AG04450 (cell line): ENCODE data around the gene CLEC17A. TPM values are rescaled to one million over a fixed set of nuclear protein-coding genes. Genes with fewer than 3 reads are reported as not detected.

Experiments used
- CTCF ChIA-PET: fragments of 300-600, 350-600 bp; formaldehyde crosslinking; extraction: SDS; loops from one replicate; lab custom pipeline; 2022; ENCODE audit warnings: antibody characterized with exemption, inconsistent platforms; lab: Charles Lee
- POLR2A ChIA-PET: fragments of 350-600 bp; formaldehyde crosslinking; extraction: SDS; loops from one replicate; lab custom pipeline; 2021; ENCODE audit warnings: antibody characterized with exemption, inconsistent platforms; lab: Yijun Ruan, JAX
- DNase-seq: peaks from one replicate; pipeline ENCODE4 v3.0.0-alpha.2; 2011; ENCODE audit warnings: low read depth, low spot score
- H3K27ac ChIP-seq: one replicate; pipeline ENCODE4 v1.5.1; 2012; ENCODE audit warnings: low read depth, low read length, control low read depth
- H3K27me3 ChIP-seq: one replicate; pipeline ENCODE4 v1.6.0; 2012; ENCODE audit warnings: low read length; ENCODE audit not compliant: control insufficient read depth, insufficient read depth
- H3K4me3 ChIP-seq: 2 replicates; pipeline ENCODE4 v1.5.1; 2011; ENCODE audit warnings: mild to moderate bottlenecking, low read depth, low read length, control low read depth
- H3K9me3 ChIP-seq: 2 replicates; pipeline ENCODE4 v1.5.1; 2012; ENCODE audit warnings: low read length; ENCODE audit not compliant: control insufficient read depth, insufficient read depth
- CTCF ChIP-seq: IDR thresholded peaks from 2 replicates; pipeline ENCODE4 v1.5.1; 2011; ENCODE audit warnings: low read depth, low read length, control low read depth, inconsistent platforms
- polyA plus RNA-seq: library from polyadenylated mRNA; depleted of rRNA; stranded (reverse); fragments of >200 nt; gene quantifications from 2 replicates; pipeline ENCODE4 v1.2.3, GENCODE V29; 2011

CLEC17A gene
- polyA plus RNA-seq, 1 experiment = not detected

DNA sequence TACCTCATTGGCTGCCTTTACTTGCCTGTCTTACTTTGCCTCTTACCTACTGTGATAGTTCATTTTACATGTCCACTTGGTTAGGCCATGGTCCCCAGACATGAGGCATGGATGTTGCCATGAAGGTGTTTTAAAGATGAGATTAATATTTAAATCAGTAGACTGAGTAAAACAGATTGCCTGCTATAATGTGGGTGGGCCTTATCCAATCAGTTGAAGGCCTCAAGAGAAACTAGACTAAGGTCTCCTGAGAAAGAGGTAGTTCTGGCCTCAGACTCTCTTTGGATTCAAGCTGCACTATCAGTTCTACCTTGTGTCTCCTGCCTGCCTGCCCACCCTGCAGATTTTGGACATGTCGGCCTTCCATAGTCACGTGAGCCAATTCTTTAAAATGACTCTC is 65.6 kb downstream of the CLEC17A start:
- ChIA-PET CTCF (no interaction called here), POLR2A (no interaction called here)
- Histone ChIP-seq H3K27me3 (no peaks in the 10 kb centered on the region), H3K27ac (no peak overlapping the region), H3K4me3 (no peak overlapping the region), H3K9me3 (no peaks in the 10 kb centered on the region)
- no peak for DNase-seq
- no peak for TF ChIP-seq CTCF

DNA sequence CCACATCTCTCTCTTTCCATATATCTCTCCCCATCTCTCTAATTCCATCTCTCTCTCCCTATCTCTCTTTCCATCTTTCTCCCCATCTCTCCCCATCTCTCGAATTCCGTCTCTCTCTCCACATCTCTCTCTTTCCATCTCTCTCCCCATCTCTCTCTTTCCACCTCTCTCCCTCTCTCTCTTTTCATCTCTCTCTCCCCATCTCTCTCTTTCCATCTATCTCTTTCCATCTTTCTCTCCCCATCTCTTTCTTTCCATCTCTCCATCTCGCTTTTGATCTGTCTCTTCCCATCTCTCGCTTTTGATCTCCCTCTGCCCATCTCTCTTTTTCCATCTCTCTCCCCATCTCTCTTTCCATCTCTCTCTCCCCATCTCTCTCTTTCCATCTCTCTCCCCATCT is 66.1 kb downstream of the CLEC17A start:
- no peak overlapping the region for H3K4me3 ChIP-seq
- H3K27ac ChIP-seq = no peak overlapping the region
- DNase-seq = no peak
- H3K9me3 ChIP-seq = no peaks in the 10 kb centered on the region
- ChIA-PET POLR2A (no interaction called here), CTCF (no interaction called here)
- TF ChIP-seq CTCF = no peak
- no peaks in the 10 kb centered on the region for H3K27me3 ChIP-seq

DNA sequence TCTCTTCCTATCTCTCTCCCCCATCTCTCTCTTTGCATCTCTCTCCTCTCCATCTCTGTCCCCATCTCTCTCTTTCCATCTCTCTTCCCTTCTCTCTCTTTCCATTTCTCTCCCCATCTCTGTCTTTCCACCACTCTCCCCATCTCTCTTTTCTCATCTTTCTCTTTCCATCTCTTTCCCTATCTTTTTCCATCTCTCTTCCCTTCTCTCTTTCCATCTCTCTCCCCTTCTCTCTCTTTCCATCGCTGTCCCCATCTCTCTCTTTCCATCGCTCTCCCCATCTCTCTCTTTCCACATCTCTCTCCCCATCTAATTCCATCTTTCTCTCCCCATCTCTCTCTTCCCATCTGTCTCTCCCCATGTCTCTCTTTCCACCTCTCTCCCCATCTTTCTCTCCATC is 67.3 kb downstream of the CLEC17A start:
- Histone ChIP-seq H3K4me3 (no peak overlapping the region), H3K27me3 (no peaks in the 10 kb centered on the region), H3K27ac (no peak overlapping the region), H3K9me3 (no peaks in the 10 kb centered on the region)
- ChIA-PET CTCF (no interaction called here), POLR2A (no interaction called here)
- DNase-seq = no peak
- TF ChIP-seq CTCF = no peak

DNA sequence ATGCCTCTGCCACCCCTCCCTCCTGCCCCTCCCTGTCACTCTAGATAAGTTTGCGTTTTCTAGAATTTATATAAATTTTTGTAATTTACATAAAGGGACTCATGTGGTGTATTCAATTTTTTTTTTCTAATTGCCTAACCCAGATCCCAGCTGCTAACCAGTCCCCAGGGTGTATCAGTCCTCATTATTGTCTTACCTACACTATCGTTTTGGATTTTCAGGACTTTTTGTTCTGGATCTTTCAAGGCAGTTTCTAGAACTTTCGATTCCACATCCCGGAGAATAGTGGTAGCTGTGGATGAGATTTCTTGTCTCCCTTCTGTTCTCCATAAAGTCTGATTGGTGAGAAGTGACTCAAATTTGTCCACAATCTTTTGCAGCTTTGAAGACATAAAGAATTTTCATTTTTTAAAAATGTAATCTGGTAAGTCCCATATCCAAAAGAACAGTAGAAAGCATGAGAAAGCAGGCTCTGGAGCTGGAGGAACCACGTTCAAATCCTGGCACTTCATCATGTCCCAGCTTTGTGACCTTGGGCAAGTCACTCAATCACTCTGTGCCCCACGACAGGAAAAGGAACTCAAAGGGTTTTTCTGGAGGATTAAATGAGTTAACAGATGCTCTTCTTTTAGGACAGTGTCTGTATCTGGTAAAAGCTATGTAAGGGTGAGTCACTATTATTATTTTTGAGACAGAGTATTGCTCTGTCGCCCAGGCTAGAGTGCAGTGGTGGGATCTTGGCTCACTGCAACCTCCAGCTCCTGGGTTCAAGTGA is 72.1 kb downstream of the CLEC17A start:
- ChIA-PET CTCF (interaction anchor here (0.6 kb wide), 1 partner anchor 504 kb away, joined by 3 read pairs; no protein-coding TSS in a partner anchor), POLR2A (interaction anchor here (0.7 kb wide), 1 partner anchor 677 kb away, joined by 3 read pairs; no protein-coding TSS in a partner anchor)
- H3K4me3 ChIP-seq = no peak overlapping the region
- no peaks in the 10 kb centered on the region for H3K27me3 ChIP-seq
- no peak overlapping the region for H3K27ac ChIP-seq
- H3K9me3 ChIP-seq = no peaks in the 10 kb centered on the region
- no peak for TF ChIP-seq CTCF
- DNase-seq = no peak

- ChIA-PET CTCF (interaction anchor here (0.6 kb wide), 1 partner anchor 504 kb away, joined by 3 read pairs; no protein-coding TSS in a partner anchor), POLR2A (interaction anchor here (0.7 kb wide), 1 partner anchor 678 kb away, joined by 3 read pairs; no protein-coding TSS in a partner anchor)
- H3K9me3 ChIP-seq = no peaks in the 10 kb centered on the region
These were observed 72.8 kb downstream of the CLEC17A start for GRCh38 chr19:14655726-14656125.

More at GRCh38 chr19:14655726-14656125, 72.8 kb downstream of the CLEC17A start:
- Histone ChIP-seq H3K4me3 (no peak overlapping the region), H3K27ac (no peak overlapping the region), H3K27me3 (no peaks in the 10 kb centered on the region)
- no peak for DNase-seq
- TF ChIP-seq CTCF = no peak
